Astrocyte of the cerebellum (primary cell): Measurements from ENCODE around the gene ARAP1.

Experiments used
- DNase-seq: peaks from one replicate; pipeline ENCODE4 v3.0.0-alpha.2; 2011; ENCODE audit warnings: low read depth
- H3K4me3 ChIP-seq: 2 replicates; pipeline ENCODE4 v1.5.1; 2011; ENCODE audit warnings: mild to moderate bottlenecking, low read depth, low read length, moderate library complexity
- in situ Hi-C: cut with HindIII; loops from 2 replicates; pipeline ENCODE4 v1.10.0; 2017; ENCODE audit warnings: low sequenced_read_pairs
- TF ChIP-seq, protein P1 (sequence below): IDR thresholded peaks from 2 replicates; pipeline ENCODE4 v1.5.1; 2012; ENCODE audit warnings: low read length, low read depth, moderate library complexity, mild to moderate bottlenecking; ENCODE audit errors: missing control alignments

ARAP1 gene

DNA sequence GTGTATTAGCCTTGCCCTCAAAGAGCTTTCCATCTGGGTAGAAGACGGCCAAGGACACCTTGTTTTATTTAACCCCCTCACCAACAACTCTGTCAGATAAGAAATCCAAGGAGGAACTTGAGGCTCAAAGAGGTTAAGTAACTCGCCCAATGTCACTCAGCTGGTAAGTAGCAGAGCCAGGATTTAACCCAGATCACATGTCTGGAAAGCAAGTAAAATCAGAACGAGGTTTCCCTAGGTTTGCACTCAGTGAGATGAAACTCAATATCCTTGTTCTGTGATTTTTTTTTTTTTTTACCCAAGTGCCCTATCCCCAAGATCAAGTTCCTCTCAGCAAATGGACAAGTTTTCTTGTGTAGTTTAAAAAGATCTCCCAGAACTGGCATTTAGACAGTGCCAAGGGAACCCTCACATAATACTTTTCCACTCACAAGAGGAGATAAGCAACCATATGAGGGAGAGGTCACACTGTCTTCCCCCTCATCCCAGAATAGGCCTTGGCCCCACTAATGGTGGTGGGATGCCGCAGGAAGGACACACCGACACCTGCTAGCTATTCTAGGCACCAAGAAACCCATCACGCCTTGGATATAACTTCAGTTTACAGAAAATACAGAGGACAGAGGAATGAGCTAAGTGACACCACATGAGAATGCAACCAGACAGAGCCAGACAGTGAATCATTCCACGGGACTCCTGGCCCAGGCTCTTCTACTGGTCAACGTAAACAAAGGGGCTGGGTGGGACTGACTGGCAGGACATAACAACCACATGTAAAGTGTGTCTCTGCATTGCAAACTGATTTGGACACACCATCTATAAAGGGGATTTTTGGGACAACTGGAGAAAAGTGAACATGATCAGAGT, 8.6 kb upstream of the ARAP1 start:
- in situ Hi-C loops, result no loop called here
- TF ChIP-seq, protein P1, sequence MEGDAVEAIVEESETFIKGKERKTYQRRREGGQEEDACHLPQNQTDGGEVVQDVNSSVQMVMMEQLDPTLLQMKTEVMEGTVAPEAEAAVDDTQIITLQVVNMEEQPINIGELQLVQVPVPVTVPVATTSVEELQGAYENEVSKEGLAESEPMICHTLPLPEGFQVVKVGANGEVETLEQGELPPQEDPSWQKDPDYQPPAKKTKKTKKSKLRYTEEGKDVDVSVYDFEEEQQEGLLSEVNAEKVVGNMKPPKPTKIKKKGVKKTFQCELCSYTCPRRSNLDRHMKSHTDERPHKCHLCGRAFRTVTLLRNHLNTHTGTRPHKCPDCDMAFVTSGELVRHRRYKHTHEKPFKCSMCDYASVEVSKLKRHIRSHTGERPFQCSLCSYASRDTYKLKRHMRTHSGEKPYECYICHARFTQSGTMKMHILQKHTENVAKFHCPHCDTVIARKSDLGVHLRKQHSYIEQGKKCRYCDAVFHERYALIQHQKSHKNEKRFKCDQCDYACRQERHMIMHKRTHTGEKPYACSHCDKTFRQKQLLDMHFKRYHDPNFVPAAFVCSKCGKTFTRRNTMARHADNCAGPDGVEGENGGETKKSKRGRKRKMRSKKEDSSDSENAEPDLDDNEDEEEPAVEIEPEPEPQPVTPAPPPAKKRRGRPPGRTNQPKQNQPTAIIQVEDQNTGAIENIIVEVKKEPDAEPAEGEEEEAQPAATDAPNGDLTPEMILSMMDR, result no peak
- H3K4me3 ChIP-seq, result no peak overlapping the region
- no peak for DNase-seq

GRCh38 chr11:72759468-72759985, 7.3 kb upstream of the ARAP1 start:
- in situ Hi-C loops, result no loop called here
- no peak for DNase-seq
- H3K4me3 ChIP-seq, result no peak overlapping the region
- TF ChIP-seq, protein P1, result no peak

- in situ Hi-C loops, result no loop called here
- peak; percentile 76 for DNase-seq
- H3K4me3 ChIP-seq, result no peak overlapping the region
- TF ChIP-seq, protein P1, result no peak
Observed at GRCh38 chr11:72758690-72759389, 6.6 kb upstream of the ARAP1 start.

DNA sequence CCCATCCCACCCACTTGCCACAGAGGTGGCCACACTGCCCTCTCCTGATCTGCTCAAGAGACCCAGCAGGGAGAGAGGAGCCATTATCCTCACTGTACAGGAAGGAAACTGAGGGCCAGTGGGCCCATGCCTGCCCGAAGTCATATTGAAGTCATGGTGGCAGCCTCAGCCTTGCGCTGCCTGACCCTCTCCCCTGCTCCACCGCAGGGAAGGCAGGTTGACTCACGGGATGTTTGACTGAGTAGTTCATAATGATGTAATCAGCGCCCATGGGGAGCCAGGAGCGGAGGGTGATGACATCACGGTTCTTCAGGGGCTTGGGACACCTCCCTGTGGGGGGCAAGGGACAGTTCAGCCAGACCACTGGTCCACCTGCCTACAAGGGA, 6.1 kb upstream of the ARAP1 start:
- no peak overlapping the region for H3K4me3 ChIP-seq
- TF ChIP-seq, protein P1, result no peak
- DNase-seq, result peak; percentile 36
- in situ Hi-C loops, result no loop called here

GRCh38 chr11:72755713-72756285, 3.6 kb upstream of the ARAP1 start:
- H3K4me3 ChIP-seq, result no peak overlapping the region
- in situ Hi-C loops, result no loop called here
- DNase-seq, result no peak
- TF ChIP-seq, protein P1, result no peak

GRCh38 chr11:72754544-72755155, 2.4 kb upstream of the ARAP1 start:
- no peak for DNase-seq
- TF ChIP-seq, protein P1, result no peak
- in situ Hi-C loops, result loop anchor here (5.0 kb wide), 2 partner anchors 58 to 62 kb away; partner anchors contain the start of gene ATG16L2
- H3K4me3 ChIP-seq, result no peak overlapping the region
